Measurements from ENCODE around the gene NRF1. TPM values are rescaled to one million over a fixed set of nuclear protein-coding genes. Genes with fewer than 3 reads are reported as not detected.
A peak's percentile ranks its signal among the peaks of the same experiment; 100 is the strongest.

NRF1 gene
- total RNA-seq, 1 experiment from 2014 or later, result 13.6 TPM

DNA sequence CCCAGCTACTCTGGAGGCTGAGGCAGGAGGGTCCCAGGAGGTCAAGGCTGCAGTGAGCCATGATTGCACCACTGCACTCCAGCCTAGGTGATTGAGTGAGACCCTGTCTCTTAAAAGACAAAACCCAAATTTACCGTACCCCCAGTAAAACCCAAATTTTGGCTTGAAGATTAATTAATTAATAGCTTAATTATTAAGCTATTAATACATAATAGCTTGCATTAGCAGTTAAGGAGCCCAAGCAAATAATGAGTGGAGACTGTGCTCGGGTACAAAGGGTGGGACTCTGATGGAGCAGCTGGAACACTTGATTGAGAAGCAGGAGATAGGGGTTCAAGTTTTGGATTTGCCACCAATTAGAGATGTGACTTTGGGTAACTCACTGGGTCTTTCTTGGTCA is 28.9 kb downstream of the NRF1 start:
- no peaks in the 10 kb centered on the region for H3K9me2 ChIP-seq (replicated peaks; ENCODE audit: low read length)
- H3K79me2 ChIP-seq (ENCODE audit: low read length), result peaks cover 43% of the 10 kb centered on the region
- intact Hi-C loops (cut with micrococcal nuclease), result loop anchor here (5.0 kb wide), 2 partner anchors 58 to 148 kb away; no protein-coding TSS in a partner anchor
- no peak overlapping the region for H2AFZ ChIP-seq (ENCODE audit: low read length)
- DNase-seq (no peak), ATAC-seq (no peak)
- H3K27ac ChIP-seq (ENCODE audit: low read length), result no peak overlapping the region
- no TSS peak for BruUV-seq (replicated peaks)
- no peaks in the 10 kb centered on the region for H3K9me3 ChIP-seq (ENCODE audit: low read length)
- TF ChIP-seq EZH2 (IDR thresholded peaks at IDR 0.05; ENCODE audit: low read length, unreplicated experiment) (no peak), EZH2phosphoT487 (IDR thresholded peaks at IDR 0.05; ENCODE audit: borderline replicate concordance, low read length) (no peak)
- no peaks in the 10 kb centered on the region for H4K20me1 ChIP-seq (ENCODE audit: low read length)
- no peaks in the 10 kb centered on the region for H3K27me3 ChIP-seq (ENCODE audit: low read length)
- H3K9ac ChIP-seq (ENCODE audit: low read length), result no peak overlapping the region
- H3K36me3 ChIP-seq (ENCODE audit: low read depth, low read length), result no peaks in the 10 kb centered on the region
- peaks cover 12% of the 10 kb centered on the region for H3K4me1 ChIP-seq (ENCODE audit: insufficient read depth, low read length)
- CTCF ChIA-PET, result no interaction called here
- H3K4me3 ChIP-seq (ENCODE audit: low read length), result no peak overlapping the region
- no peak overlapping the region for H3K4me2 ChIP-seq (ENCODE audit: low read length)
- POLR2A ChIA-PET (ENCODE audit: unreplicated experiment), result no interaction called here
- H3F3A ChIP-seq (ENCODE audit: low read length, unreplicated experiment), result no peaks in the 10 kb centered on the region

DNA sequence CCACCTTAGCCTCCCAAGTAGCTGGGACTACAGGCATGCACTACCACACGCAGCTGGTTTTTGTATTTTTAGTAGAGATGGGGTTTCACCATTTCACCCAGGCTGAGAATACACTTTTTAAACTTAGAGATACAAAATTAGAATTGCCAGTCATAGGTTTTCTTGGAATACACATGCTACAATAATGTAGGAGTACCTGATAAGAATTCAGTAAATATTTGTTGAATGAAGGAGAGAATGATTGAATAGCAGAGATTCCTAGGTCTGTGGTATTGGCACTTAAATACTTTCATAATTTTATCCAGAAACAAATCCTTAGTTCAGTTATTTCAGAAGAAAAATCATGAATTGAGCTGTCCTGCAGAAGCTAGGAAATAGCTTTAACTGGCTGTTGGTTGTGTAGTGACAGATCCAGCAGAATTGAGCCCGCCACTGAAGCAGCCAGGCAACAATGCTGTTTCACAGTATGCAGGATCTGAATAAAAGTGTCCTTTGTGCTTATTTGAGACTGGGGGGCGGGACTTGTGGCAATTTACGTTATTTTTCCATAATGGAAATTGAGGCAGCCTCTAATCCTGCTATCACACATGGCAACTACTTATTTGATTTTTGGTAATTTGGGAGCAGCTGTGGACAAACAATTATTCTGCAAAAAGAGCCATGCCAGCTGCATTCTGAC is 31.5 kb downstream of the NRF1 start:
- Histone ChIP-seq H3K79me2 (ENCODE audit: low read length) (peaks cover 28% of the 10 kb centered on the region), H3K9me3 (ENCODE audit: low read length) (no peaks in the 10 kb centered on the region), H4K20me1 (ENCODE audit: low read length) (no peaks in the 10 kb centered on the region), H3K4me3 (ENCODE audit: low read length) (peak overlapping the region; percentile 16; the same call in 1 of the 2 replicates), H3K27ac (ENCODE audit: low read length) (no peak overlapping the region), H3K9me2 (replicated peaks; ENCODE audit: low read length) (no peaks in the 10 kb centered on the region), H3K4me1 (ENCODE audit: insufficient read depth, low read length) (peaks cover 21% of the 10 kb centered on the region), H3K36me3 (ENCODE audit: low read depth, low read length) (no peaks in the 10 kb centered on the region), H3K27me3 (ENCODE audit: low read length) (no peaks in the 10 kb centered on the region), H3F3A (ENCODE audit: low read length, unreplicated experiment) (no peaks in the 10 kb centered on the region), H3K9ac (ENCODE audit: low read length) (no peak overlapping the region), H2AFZ (ENCODE audit: low read length) (no peak overlapping the region), H3K4me2 (ENCODE audit: low read length) (peak overlapping the region; percentile 59)
- TF ChIP-seq, protein P1, sequence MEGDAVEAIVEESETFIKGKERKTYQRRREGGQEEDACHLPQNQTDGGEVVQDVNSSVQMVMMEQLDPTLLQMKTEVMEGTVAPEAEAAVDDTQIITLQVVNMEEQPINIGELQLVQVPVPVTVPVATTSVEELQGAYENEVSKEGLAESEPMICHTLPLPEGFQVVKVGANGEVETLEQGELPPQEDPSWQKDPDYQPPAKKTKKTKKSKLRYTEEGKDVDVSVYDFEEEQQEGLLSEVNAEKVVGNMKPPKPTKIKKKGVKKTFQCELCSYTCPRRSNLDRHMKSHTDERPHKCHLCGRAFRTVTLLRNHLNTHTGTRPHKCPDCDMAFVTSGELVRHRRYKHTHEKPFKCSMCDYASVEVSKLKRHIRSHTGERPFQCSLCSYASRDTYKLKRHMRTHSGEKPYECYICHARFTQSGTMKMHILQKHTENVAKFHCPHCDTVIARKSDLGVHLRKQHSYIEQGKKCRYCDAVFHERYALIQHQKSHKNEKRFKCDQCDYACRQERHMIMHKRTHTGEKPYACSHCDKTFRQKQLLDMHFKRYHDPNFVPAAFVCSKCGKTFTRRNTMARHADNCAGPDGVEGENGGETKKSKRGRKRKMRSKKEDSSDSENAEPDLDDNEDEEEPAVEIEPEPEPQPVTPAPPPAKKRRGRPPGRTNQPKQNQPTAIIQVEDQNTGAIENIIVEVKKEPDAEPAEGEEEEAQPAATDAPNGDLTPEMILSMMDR (conservative IDR thresholded peaks at IDR 0.05; ENCODE audit: low read depth, low read length), result no peak
- TF ChIP-seq EZH2phosphoT487 (IDR thresholded peaks at IDR 0.05; ENCODE audit: borderline replicate concordance, low read length), result no peak
- no peak for TF ChIP-seq EZH2 (IDR thresholded peaks at IDR 0.05; ENCODE audit: low read length, unreplicated experiment)
- intact Hi-C loops (cut with micrococcal nuclease), result loop anchor here (5.0 kb wide), 2 partner anchors 61 to 151 kb away; no protein-coding TSS in a partner anchor
- DNase-seq, result no peak
- BruUV-seq (replicated peaks), result no TSS peak
- ATAC-seq, result no peak
- CTCF ChIA-PET, result interaction anchor here (0.5 to 1.6 kb wide), 5 partner anchors 149 to 300 kb away, joined by 4 to 10 read pairs (median 7); no protein-coding TSS in a partner anchor
- POLR2A ChIA-PET (ENCODE audit: unreplicated experiment), result interaction anchor here (0.6 kb wide), 2 partner anchors 14 to 502 kb away, joined by 3 to 5 read pairs; no protein-coding TSS in a partner anchor

DNA sequence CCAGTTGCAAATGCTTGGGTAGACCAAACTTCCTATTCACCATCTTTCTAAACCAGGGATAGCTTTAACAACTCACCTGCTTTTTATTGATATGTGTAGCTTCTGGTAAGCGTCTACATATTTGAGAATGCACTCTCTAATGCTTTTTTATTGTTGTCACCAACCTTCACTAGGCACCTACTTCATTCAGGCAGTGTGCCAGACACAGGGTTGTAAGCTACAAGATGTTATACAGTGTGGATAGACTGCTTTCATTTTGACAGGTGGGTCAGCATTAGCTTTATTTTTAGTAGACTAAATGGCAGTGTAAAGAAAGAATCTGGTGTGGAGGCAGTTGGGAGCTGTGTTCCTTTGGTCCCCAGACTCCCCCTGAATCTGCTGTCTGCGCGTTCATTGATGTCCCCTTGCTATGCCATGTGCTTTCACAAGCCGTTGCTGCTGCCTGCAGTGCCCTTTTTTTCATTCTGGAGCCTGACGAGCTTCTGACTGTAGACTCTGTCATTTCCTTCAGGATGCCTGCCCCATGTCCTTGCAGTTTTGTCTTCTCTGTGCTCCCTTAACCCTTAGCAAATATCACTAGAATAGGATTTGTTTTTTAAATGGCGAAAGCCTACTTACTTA is 32.1 kb downstream of the NRF1 start:
- H3F3A ChIP-seq (ENCODE audit: low read length, unreplicated experiment), result no peaks in the 10 kb centered on the region
- peaks cover 28% of the 10 kb centered on the region for H3K4me1 ChIP-seq (ENCODE audit: insufficient read depth, low read length)
- H3K9ac ChIP-seq (ENCODE audit: low read length), result no peak overlapping the region; the same call in 1 of the 2 replicates
- peak overlapping the region; percentile 16; the same call in 1 of the 2 replicates for H3K4me3 ChIP-seq (ENCODE audit: low read length)
- H3K4me2 ChIP-seq (ENCODE audit: low read length), result peak overlapping the region; percentile 59
- POLR2A ChIA-PET (ENCODE audit: unreplicated experiment), result interaction anchor here (0.6 kb wide), 2 partner anchors 14 to 503 kb away, joined by 3 to 5 read pairs; no protein-coding TSS in a partner anchor
- peaks cover 24% of the 10 kb centered on the region for H3K79me2 ChIP-seq (ENCODE audit: low read length)
- TF ChIP-seq, protein P1 (conservative IDR thresholded peaks at IDR 0.05; ENCODE audit: low read depth, low read length), result no peak
- no peak for TF ChIP-seq EZH2phosphoT487 (IDR thresholded peaks at IDR 0.05; ENCODE audit: borderline replicate concordance, low read length)
- TF ChIP-seq EZH2 (IDR thresholded peaks at IDR 0.05; ENCODE audit: low read length, unreplicated experiment), result no peak
- no peaks in the 10 kb centered on the region for H3K27me3 ChIP-seq (ENCODE audit: low read length)
- no TSS peak for BruUV-seq (replicated peaks)
- no peak for DNase-seq
- peak overlapping the region; percentile 8; the same call in 1 of the 2 replicates for H2AFZ ChIP-seq (ENCODE audit: low read length)
- CTCF ChIA-PET, result interaction anchor here (0.5 to 1.6 kb wide), 5 partner anchors 31 to 301 kb away, joined by 3 to 10 read pairs (median 4); no protein-coding TSS in a partner anchor
- ATAC-seq, result peak; percentile 41
- no peak overlapping the region for H3K27ac ChIP-seq (ENCODE audit: low read length)
- no peaks in the 10 kb centered on the region for H3K9me2 ChIP-seq (replicated peaks; ENCODE audit: low read length)
- H3K9me3 ChIP-seq (ENCODE audit: low read length), result no peaks in the 10 kb centered on the region
- H3K36me3 ChIP-seq (ENCODE audit: low read depth, low read length), result no peaks in the 10 kb centered on the region
- no peaks in the 10 kb centered on the region for H4K20me1 ChIP-seq (ENCODE audit: low read length)
- intact Hi-C loops (cut with micrococcal nuclease), result loop anchor here (1.0 to 5.0 kb wide), 5 partner anchors 61 to 301 kb away; no protein-coding TSS in a partner anchor
